Measurements from ENCODE around the gene STIM2.

Gene STIM2

DNA sequence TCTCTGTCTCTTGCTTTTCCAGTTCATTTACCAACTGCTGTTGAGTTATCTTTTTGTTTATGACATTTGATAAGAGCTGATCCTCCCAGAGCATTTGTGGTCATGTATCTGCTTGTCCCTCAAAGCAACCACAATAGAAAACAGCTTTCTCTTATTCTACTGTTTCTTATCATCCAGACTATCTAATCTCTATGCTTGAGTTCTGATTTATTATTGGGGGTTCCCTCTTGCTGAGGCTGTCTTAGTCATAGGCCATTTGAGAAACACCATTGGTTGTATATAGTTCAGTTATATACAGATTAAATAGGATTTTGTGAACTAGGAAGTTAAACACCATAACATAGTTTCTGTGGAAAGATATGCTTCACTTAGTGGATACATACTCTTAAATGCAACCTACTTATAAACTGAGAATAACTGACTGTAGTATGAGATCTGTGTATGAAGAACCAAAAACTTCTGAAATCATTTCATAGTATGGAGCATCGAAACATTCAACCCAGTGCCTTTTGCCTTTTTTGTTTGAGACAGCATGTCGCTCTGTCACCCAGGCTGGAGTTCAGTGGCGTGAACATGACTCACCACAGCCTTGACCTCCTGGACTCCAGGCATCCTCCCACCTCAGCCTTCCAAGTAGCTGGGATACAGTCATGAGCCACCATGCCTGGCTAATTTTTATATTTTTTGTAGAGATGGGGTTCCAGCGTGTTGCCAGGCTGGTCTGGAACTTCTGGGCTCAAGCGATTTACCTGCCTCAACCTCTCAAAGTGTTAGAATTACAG is 75.8 kb downstream of the STIM2 start:
- Histone ChIP-seq H3K27ac (ENCODE audit: low read depth, low read length) (no peak overlapping the region), H3K36me3 (ENCODE audit: insufficient read depth, low read length) (no peaks in the 10 kb centered on the region), H3K9me3 (ENCODE audit: insufficient read depth, low read depth, low read length) (no peaks in the 10 kb centered on the region), H3K4me1 (ENCODE audit: insufficient read depth, low read length) (peaks cover 11% of the 10 kb centered on the region), H3K4me3 (ENCODE audit: low read length) (no peak overlapping the region), H3K9ac (ENCODE audit: low read depth, low read length) (no peak overlapping the region), H3K27me3 (ENCODE audit: insufficient read depth, low read length) (no peaks in the 10 kb centered on the region)
- 95% methylated on average over 5 of the region's 5 CpGs for WGBS

DNA sequence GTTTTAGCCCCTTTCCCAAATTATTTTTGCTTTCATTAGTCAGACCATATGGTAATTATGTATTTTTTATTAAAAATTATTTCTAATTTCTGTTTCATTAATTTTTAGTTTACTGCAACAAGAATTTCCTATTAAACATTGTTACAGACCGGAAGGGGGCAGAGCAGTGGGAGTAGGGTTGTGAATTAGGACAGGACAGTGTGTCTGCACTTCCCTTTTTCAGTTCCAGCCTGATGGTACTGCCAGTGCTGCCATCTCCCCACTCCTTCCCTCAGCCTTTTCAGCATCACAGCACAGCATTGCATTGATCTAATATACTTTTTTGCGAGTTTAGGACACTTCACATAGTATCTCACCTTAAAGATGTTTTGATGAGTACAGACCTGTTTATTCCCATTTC is 76.5 kb downstream of the STIM2 start:
- Histone ChIP-seq H3K9me3 (ENCODE audit: insufficient read depth, low read depth, low read length) (no peaks in the 10 kb centered on the region), H3K4me1 (ENCODE audit: insufficient read depth, low read length) (peaks cover 9% of the 10 kb centered on the region), H3K27ac (ENCODE audit: low read depth, low read length) (no peak overlapping the region), H3K27me3 (ENCODE audit: insufficient read depth, low read length) (no peaks in the 10 kb centered on the region), H3K4me3 (ENCODE audit: low read length) (no peak overlapping the region), H3K36me3 (ENCODE audit: insufficient read depth, low read length) (no peaks in the 10 kb centered on the region), H3K9ac (ENCODE audit: low read depth, low read length) (no peak overlapping the region)
- 91% methylated on average over 1 of the region's 2 CpGs for WGBS

DNA sequence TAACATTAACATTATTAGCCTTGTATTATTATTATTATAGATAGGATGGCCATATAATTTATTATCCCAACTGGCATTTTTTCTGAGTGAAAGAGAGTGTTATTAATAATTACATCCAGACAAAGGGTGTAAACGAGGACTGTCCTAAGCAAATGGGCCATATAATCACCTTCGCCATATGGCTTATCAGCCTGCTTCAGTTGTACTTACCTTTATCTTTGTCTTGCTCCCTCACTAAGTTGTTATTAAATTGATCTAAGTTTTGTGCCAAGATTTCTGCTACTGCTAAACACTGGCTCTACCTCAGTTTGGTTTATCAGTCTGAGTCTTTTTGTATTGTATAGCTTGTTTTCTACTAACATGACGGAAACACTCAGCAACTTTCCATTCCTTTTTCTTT is 76.9 kb downstream of the STIM2 start:
- 91% methylated on average over 2 of the region's 3 CpGs for WGBS
- H3K27ac ChIP-seq (ENCODE audit: low read depth, low read length) = no peak overlapping the region
- peaks cover 9% of the 10 kb centered on the region for H3K4me1 ChIP-seq (ENCODE audit: insufficient read depth, low read length)
- H3K9me3 ChIP-seq (ENCODE audit: insufficient read depth, low read depth, low read length) = no peaks in the 10 kb centered on the region
- H3K36me3 ChIP-seq (ENCODE audit: insufficient read depth, low read length) = no peaks in the 10 kb centered on the region
- no peak overlapping the region for H3K9ac ChIP-seq (ENCODE audit: low read depth, low read length)
- H3K27me3 ChIP-seq (ENCODE audit: insufficient read depth, low read length) = no peaks in the 10 kb centered on the region
- no peak overlapping the region for H3K4me3 ChIP-seq (ENCODE audit: low read length)

DNA sequence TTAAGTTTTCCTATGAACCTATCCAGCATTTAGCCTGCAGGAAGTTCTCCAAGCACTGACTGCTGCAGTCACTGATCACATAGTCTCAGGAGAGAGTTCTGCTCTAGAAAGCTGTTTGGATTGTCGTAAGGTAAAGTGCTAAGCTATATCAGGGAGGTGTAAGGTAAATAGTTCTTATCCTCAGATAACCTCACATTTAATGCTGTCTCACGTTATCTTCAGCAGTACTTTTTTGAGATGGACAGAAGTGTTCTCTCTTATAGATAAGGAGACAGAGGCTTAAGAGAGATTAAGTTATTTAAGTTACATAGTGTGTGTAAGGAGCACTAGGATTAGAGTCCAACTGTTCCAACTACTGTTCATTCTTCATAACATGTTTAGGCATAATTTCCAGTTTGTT is 77.9 kb downstream of the STIM2 start:
- no peaks in the 10 kb centered on the region for H3K9me3 ChIP-seq (ENCODE audit: insufficient read depth, low read depth, low read length)

DNA sequence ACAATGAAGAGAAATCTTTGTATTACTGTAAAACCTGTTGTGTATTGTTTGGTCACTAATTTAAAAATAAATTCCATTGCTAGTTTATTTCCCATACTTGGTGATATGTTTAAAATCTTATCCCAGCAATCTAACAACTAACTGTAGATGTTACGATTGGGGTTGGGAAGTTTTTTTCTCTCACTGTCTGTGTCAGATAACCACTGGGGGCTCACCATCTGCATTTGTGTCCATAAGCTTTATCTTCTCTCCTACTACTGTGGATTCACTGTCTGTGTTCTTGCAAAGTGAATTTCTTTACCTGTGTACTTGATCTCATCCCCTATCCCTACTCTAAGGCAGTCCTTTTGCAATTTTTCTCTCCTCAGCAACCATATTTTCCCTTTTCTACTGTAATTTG is 81.3 kb downstream of the STIM2 start:
- H3K36me3 ChIP-seq (ENCODE audit: insufficient read depth, low read length) = no peaks in the 10 kb centered on the region
- H3K4me1 ChIP-seq (ENCODE audit: insufficient read depth, low read length) = peaks cover 9% of the 10 kb centered on the region
- no peak overlapping the region for H3K4me3 ChIP-seq (ENCODE audit: low read length)
- H3K9me3 ChIP-seq (ENCODE audit: insufficient read depth, low read depth, low read length) = no peaks in the 10 kb centered on the region
- H3K9ac ChIP-seq (ENCODE audit: low read depth, low read length) = no peak overlapping the region
- whole genome bisulfite sequencing = no CpG with 5 or more reads among the region's 1 CpG
- no peaks in the 10 kb centered on the region for H3K27me3 ChIP-seq (ENCODE audit: insufficient read depth, low read length)
- H3K27ac ChIP-seq (ENCODE audit: low read depth, low read length) = no peak overlapping the region

More for the DNA sequence above, 77.9 kb downstream of the STIM2 start:
- H3K9ac ChIP-seq (ENCODE audit: low read depth, low read length) = no peak overlapping the region
- no peaks in the 10 kb centered on the region for H3K27me3 ChIP-seq (ENCODE audit: insufficient read depth, low read length)
- WGBS = 89% methylated on average over 1 of the region's 2 CpGs
- H3K36me3 ChIP-seq (ENCODE audit: insufficient read depth, low read length) = no peaks in the 10 kb centered on the region
- peaks cover 9% of the 10 kb centered on the region for H3K4me1 ChIP-seq (ENCODE audit: insufficient read depth, low read length)
- H3K4me3 ChIP-seq (ENCODE audit: low read length) = no peak overlapping the region
- H3K27ac ChIP-seq (ENCODE audit: low read depth, low read length) = no peak overlapping the region

DNA sequence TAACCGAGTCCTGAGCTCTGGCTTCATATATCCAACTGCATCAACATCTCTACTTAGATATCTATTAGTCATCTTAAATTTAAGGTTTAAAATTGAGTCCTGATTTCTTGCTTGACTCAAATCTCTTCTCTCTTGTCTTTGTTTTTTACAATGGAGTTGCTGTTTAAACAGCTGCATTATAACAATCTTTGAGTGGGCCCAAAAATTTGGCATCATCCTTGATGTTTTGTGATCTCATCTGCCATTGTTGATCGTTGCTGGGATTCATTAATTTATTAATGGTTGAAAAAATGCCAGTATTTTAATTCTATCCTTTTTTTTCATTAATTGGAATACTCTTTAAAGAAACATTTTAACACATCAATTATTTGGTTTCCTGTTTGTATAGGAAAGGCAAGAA is 82.2 kb downstream of the STIM2 start:
- no peaks in the 10 kb centered on the region for H3K9me3 ChIP-seq (ENCODE audit: insufficient read depth, low read depth, low read length)
- no peak overlapping the region for H3K27ac ChIP-seq (ENCODE audit: low read depth, low read length)
- H3K4me3 ChIP-seq (ENCODE audit: low read length) = no peak overlapping the region
- 86% methylated on average over 1 of the region's 2 CpGs for WGBS
- H3K36me3 ChIP-seq (ENCODE audit: insufficient read depth, low read length) = no peaks in the 10 kb centered on the region
- no peaks in the 10 kb centered on the region for H3K27me3 ChIP-seq (ENCODE audit: insufficient read depth, low read length)
- no peak overlapping the region for H3K9ac ChIP-seq (ENCODE audit: low read depth, low read length)
- peaks cover 9% of the 10 kb centered on the region for H3K4me1 ChIP-seq (ENCODE audit: insufficient read depth, low read length)

DNA sequence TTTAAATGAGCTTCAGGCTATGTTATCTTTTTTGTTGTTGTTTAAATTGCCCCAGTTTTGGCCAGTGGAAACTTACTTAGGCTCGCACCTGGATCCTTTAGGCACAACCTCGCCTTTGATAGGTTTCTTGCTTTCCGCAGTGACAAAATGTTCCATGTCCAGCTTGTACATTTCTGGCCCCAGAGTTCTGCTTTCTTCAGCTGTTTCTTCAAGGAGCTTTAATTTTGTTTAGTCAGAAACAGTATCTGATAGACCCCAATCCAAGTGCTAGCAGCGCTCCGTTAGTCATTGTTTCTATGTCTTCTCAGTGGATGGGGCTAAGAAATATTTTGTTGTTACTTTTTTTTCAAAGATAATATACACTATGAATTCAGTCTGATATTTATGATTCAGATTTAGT is 82.8 kb downstream of the STIM2 start:
- WGBS = 77% methylated on average over 5 of the region's 5 CpGs
- H3K9me3 ChIP-seq (ENCODE audit: insufficient read depth, low read depth, low read length) = no peaks in the 10 kb centered on the region
- H3K36me3 ChIP-seq (ENCODE audit: insufficient read depth, low read length) = no peaks in the 10 kb centered on the region
- no peak overlapping the region for H3K4me3 ChIP-seq (ENCODE audit: low read length)
- H3K9ac ChIP-seq (ENCODE audit: low read depth, low read length) = no peak overlapping the region
- H3K27me3 ChIP-seq (ENCODE audit: insufficient read depth, low read length) = no peaks in the 10 kb centered on the region
- H3K4me1 ChIP-seq (ENCODE audit: insufficient read depth, low read length) = peaks cover 9% of the 10 kb centered on the region
- H3K27ac ChIP-seq (ENCODE audit: low read depth, low read length) = no peak overlapping the region

DNA sequence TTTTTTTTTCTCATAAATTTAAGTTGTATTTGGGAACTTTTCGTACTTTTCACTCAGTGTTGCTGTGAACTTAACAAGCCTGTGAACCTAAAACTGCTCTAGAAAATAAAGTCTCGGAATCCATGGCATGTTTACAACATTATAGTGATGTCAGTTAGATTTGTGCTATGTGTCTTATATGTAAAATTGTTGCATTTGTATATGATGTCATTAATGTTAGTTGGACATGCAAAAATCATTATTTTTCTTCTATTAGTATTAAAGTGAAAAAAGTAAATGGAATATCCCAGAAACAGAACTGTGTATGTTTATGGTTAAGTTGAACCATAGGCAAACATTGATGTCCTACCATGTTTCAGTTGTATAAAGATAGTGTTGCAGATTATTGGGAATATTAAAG is 85.2 kb downstream of the STIM2 start:
- no peaks in the 10 kb centered on the region for H3K27me3 ChIP-seq (ENCODE audit: insufficient read depth, low read length)
- H3K4me1 ChIP-seq (ENCODE audit: insufficient read depth, low read length) = peaks cover 2% of the 10 kb centered on the region
- H3K36me3 ChIP-seq (ENCODE audit: insufficient read depth, low read length) = no peaks in the 10 kb centered on the region
- H3K9me3 ChIP-seq (ENCODE audit: insufficient read depth, low read depth, low read length) = no peaks in the 10 kb centered on the region; the same call in 1 of the 2 replicates
- no peak overlapping the region for H3K27ac ChIP-seq (ENCODE audit: low read depth, low read length)
- WGBS = 95% methylated on average over 2 of the region's 2 CpGs
- no peak overlapping the region for H3K9ac ChIP-seq (ENCODE audit: low read depth, low read length)
- H3K4me3 ChIP-seq (ENCODE audit: low read length) = no peak overlapping the region

DNA sequence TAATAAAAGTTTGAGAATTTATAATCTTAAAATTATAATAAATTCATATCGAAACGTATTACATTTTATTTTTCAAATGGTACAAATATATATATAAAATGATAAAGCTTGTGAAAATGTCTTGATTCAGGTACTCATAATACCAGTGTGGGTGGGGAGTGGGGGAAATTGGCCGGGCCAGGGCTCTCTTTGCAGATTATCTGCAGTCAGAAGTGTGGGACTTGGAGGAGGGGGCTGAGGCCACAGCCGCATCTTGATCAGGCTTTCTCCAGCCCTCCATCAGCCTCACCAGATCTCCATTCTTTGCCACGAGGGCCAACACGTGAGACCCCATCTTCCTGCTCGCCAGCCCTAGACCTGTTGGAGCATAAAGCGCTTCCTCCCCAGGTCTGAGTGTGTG is 86.7 kb downstream of the STIM2 start:
- Histone ChIP-seq H3K27me3 (ENCODE audit: insufficient read depth, low read length) (no peaks in the 10 kb centered on the region), H3K4me1 (ENCODE audit: insufficient read depth, low read length) (no peaks in the 10 kb centered on the region), H3K9ac (ENCODE audit: low read depth, low read length) (no peak overlapping the region), H3K27ac (ENCODE audit: low read depth, low read length) (no peak overlapping the region), H3K9me3 (ENCODE audit: insufficient read depth, low read depth, low read length) (no peaks in the 10 kb centered on the region; the same call in 1 of the 2 replicates), H3K4me3 (ENCODE audit: low read length) (no peak overlapping the region), H3K36me3 (ENCODE audit: insufficient read depth, low read length) (no peaks in the 10 kb centered on the region)
- WGBS = 96% methylated on average over 6 of the region's 8 CpGs

DNA sequence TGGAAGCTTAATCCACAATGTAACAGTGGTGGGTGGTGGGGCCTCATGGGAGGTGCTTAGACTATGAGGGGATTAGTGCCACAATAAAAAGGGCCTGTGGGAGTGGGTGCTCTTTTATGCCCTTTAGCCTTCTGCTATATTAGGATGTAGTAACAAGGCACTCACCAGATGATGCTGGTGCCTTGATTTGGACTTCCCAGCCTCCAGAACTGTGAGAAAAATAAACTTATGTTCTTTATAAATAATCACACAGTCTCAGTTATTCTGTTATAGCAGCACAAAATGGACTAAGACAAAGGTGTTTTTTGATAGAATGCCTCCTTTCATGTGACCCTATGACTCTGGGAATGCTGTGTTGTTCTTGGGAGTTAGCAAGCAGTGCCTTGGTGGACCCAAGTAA is 89.8 kb downstream of the STIM2 start:
- H3K9me3 ChIP-seq (ENCODE audit: insufficient read depth, low read depth, low read length) = no peaks in the 10 kb centered on the region; the same call in 1 of the 2 replicates
- H3K9ac ChIP-seq (ENCODE audit: low read depth, low read length) = no peak overlapping the region
- H3K27me3 ChIP-seq (ENCODE audit: insufficient read depth, low read length) = no peaks in the 10 kb centered on the region
- no peaks in the 10 kb centered on the region for H3K4me1 ChIP-seq (ENCODE audit: insufficient read depth, low read length)
- H3K27ac ChIP-seq (ENCODE audit: low read depth, low read length) = no peak overlapping the region
- H3K4me3 ChIP-seq (ENCODE audit: low read length) = no peak overlapping the region
- no peaks in the 10 kb centered on the region for H3K36me3 ChIP-seq (ENCODE audit: insufficient read depth, low read length)

DNA sequence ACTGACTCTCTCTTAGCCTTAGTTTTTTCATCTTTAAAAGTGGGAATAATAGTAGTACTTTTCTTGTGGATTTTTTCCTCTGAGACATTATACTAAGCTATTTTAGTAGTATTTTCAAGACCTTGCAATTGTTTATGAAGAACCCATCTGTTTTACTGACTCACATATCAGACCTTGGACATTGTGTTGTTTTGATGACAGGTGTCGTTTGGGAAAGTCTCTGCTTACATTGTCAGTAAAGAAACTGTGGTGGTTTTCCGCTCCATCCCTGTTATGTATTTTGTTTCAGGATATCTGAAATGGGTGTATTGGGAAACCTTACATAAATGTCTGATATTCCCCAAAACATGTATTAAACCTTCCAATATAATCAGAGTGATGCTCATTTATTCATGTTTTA is 92.2 kb downstream of the STIM2 start:
- Histone ChIP-seq H3K9me3 (ENCODE audit: insufficient read depth, low read depth, low read length) (no peaks in the 10 kb centered on the region; the same call in 1 of the 2 replicates), H3K4me3 (ENCODE audit: low read length) (no peak overlapping the region), H3K27ac (ENCODE audit: low read depth, low read length) (no peak overlapping the region), H3K4me1 (ENCODE audit: insufficient read depth, low read length) (no peaks in the 10 kb centered on the region), H3K27me3 (ENCODE audit: insufficient read depth, low read length) (no peaks in the 10 kb centered on the region), H3K9ac (ENCODE audit: low read depth, low read length) (no peak overlapping the region), H3K36me3 (ENCODE audit: insufficient read depth, low read length) (no peaks in the 10 kb centered on the region)
- WGBS = 100% methylated on average over 2 of the region's 2 CpGs

DNA sequence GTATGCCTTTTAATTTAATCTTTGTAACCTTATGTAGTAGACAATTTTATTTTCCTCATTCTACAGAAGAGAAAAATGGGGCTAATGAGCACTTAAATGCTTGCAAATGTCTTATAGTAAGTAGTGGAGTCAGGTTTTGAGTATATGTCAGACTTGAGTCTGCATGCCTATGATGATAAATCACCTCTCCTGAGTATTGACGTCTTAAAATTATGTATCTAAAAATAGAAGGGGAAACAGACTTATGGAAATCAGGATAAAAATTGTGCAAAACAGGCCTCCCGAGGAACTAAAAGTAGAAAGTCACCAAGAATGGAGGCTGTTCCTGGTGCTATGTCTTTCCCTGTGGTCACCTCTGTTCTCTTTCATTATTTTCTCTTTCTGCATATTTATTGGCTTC is 92.7 kb downstream of the STIM2 start:
- no peaks in the 10 kb centered on the region for H3K4me1 ChIP-seq (ENCODE audit: insufficient read depth, low read length)
- H3K4me3 ChIP-seq (ENCODE audit: low read length) = no peak overlapping the region
- no peaks in the 10 kb centered on the region; the same call in 1 of the 2 replicates for H3K9me3 ChIP-seq (ENCODE audit: insufficient read depth, low read depth, low read length)
- H3K9ac ChIP-seq (ENCODE audit: low read depth, low read length) = no peak overlapping the region
- no peaks in the 10 kb centered on the region for H3K36me3 ChIP-seq (ENCODE audit: insufficient read depth, low read length)
- H3K27me3 ChIP-seq (ENCODE audit: insufficient read depth, low read length) = no peaks in the 10 kb centered on the region
- WGBS = 85% methylated on average over 2 of the region's 2 CpGs
- H3K27ac ChIP-seq (ENCODE audit: low read depth, low read length) = no peak overlapping the region

Measured in HUES64 (cell line).